GM06990 (cell line): Measurements from ENCODE around the gene EGFL8.
A peak's percentile ranks its signal among the peaks of the same experiment; 100 is the strongest.
"Not testable (repeated sequence)": the region's sequence is repeated elsewhere in the genome, so short reads cannot be mapped to it uniquely, and the experiment has no call there.

Source experiments
- DNase-seq: peaks from one replicate; pipeline ENCODE4 v3.0.0-alpha.2; 2011; ENCODE audit not compliant: insufficient read length; ENCODE audit errors: extremely low read depth
- H3K27me3 ChIP-seq: replicated peaks from 2 replicates; pipeline ENCODE4 v1.6.0; 2011; ENCODE audit warnings: low read length; ENCODE audit not compliant: control insufficient read depth, insufficient read depth
- H3K36me3 ChIP-seq: 2 replicates; pipeline ENCODE4 v1.5.1; 2011; ENCODE audit warnings: low read length; ENCODE audit not compliant: control insufficient read depth, insufficient read depth
- H3K4me3 ChIP-seq: replicated peaks from 2 replicates; pipeline ENCODE4 v1.5.1; 2011; ENCODE audit warnings: low read depth, mild to moderate bottlenecking, control low read depth, low read length
- TF ChIP-seq, protein P1 (sequence below): IDR thresholded peaks from 2 replicates; pipeline ENCODE4 v1.5.1; 2011; ENCODE audit warnings: low read length, control low read depth, mild to moderate bottlenecking, inconsistent platforms; ENCODE audit not compliant: insufficient read depth, poor library complexity, severe bottlenecking

Gene EGFL8

DNA sequence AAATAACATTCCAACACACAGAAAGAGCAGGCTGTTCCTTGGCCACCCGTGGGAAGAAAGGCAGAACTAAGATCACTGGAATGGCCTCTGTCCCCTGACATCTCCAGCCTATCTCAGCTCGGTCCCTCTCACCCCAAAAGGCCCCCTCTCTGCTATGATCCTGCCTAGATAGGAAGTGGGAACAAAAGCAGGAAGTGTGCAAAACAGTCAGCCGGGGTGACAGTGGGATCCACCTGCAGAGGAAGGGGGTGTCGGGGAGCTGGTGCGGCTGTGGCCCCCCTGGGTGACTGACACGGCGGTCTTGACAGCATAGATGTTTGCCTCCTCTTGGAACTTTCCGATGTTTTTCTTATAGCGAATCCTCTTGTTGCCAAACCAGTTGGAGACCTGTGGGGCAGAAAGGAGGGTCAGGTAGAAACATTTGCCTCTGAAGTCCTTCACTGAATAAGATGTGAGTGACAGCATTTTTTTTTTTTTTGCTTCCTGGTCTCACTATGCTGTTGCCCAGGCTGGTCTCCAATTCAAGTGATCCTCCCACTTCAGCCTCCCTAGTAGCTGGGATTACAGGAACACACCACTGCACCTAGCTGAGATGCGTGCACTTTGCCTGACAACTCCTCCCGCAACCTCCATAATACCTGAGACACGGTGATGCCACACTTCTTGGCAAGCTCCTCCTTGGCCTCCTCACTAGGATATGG is 22.8 kb downstream of the EGFL8 start:
- no peaks in the 10 kb centered on the region for H3K27me3 ChIP-seq
- peaks cover 24% of the 10 kb centered on the region for H3K36me3 ChIP-seq
- H3K4me3 ChIP-seq, result no peak overlapping the region
- TF ChIP-seq, protein P1, sequence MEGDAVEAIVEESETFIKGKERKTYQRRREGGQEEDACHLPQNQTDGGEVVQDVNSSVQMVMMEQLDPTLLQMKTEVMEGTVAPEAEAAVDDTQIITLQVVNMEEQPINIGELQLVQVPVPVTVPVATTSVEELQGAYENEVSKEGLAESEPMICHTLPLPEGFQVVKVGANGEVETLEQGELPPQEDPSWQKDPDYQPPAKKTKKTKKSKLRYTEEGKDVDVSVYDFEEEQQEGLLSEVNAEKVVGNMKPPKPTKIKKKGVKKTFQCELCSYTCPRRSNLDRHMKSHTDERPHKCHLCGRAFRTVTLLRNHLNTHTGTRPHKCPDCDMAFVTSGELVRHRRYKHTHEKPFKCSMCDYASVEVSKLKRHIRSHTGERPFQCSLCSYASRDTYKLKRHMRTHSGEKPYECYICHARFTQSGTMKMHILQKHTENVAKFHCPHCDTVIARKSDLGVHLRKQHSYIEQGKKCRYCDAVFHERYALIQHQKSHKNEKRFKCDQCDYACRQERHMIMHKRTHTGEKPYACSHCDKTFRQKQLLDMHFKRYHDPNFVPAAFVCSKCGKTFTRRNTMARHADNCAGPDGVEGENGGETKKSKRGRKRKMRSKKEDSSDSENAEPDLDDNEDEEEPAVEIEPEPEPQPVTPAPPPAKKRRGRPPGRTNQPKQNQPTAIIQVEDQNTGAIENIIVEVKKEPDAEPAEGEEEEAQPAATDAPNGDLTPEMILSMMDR, result no peak
- no peak for DNase-seq

DNA sequence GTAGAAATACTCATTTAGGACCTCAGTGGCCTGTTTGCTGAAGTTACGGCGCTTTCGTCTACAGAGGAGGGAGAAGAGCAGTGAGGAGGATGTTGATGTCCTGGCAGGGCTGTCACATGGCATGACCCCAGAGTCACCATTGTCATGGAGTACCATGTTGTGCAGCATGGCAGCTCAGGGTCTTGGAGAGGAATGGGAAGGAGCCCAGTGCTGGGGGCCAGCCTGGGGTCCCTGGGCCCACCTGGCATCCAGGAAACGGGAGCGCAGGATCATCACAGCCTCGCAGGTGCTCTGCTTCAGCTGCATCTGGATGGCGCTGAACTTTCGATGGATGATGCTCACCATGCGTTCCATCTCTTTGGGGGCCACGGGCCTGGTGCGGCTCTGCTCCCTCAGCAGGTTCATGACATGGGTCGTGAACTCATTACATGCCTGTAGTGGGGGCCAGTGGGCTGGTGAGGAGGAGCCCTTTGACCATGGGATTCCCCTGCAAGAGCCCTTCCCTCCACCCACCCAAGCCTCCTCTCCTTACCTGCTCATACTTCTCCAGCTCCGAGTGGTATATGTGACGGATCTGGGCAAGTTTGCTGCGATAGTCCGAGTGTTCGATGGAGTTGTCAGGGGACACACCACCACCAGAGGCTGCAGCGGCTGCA is 23.5 kb downstream of the EGFL8 start:
- peaks cover 20% of the 10 kb centered on the region for H3K36me3 ChIP-seq
- not testable (repeated sequence) for DNase-seq, H3K27me3 ChIP-seq, H3K4me3 ChIP-seq

DNA sequence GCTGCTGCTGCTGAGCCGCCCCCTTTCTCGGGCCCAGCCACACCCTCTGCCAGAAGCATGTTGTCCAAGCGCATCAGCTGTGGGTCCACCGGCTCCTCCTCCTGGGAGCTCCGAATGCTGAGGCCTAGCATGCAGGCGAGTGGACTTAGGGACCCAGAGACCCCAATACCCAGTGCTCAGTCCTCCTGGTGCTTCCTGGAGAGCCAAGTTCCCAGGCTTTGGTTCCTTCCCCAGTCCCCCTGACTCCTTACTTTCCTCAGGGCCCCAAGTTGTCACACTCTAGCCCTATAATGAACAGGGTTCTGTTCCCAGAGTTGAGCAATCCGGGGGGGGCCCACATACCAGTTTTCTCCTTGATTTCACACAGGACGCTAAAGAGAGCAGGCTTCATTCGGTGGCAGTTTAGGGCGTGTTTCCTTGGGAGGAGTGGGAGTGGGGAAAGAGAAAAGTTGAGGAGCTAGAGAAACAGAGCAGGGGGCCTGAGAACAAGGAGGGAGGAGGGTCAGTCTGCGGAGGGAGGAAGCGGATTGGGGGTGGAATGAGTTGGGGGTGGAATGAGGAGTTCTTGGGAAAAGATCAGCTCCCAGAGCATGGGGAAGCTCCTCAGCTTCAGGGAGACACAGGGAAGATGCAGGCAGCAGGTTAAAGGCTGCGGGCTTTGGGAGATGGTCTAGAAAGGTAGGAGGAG is 24.1 kb downstream of the EGFL8 start:
- TF ChIP-seq, protein P1, result no peak
- no peak for DNase-seq
- Histone ChIP-seq H3K27me3 (no peaks in the 10 kb centered on the region), H3K4me3 (peak overlapping the region; percentile 92), H3K36me3 (peaks cover 15% of the 10 kb centered on the region)

DNA sequence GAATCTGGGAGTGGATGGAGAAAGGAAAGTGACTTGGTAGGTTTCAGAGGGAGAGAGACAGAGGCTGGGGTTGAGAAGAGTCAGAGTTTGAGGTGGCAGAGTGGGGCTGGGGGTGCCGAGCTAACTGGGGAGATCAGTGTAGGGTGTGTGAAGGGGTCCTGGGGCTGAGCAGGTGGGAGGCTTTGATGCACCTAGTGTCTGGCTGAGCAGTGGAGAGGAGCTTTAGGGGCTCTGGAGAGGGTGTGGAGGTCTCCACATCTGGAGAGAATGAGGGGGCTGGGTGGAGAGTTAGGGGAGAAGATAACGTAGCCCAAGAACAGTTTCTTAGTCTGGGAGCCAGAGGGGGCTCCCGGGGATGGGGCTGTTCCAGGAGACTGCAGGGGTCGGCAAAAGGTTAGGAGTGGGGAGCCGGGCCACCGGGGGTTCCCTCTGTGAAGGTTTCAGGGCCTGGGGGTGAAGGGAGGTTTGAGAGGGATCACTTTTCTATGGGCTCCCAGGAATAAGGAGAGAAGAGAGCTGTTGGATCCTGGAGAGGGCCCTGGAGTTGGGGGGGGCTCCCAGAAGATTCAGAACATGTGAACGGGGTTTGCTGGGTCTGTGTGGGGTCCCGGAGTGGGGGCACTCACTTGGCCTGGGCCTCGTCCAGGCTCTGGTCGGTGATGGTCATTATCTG is 24.8 kb downstream of the EGFL8 start:
- H3K4me3 ChIP-seq, result peak overlapping the region; percentile 92
- DNase-seq, result no peak
- peaks cover 12% of the 10 kb centered on the region for H3K36me3 ChIP-seq
- TF ChIP-seq, protein P1, result no peak
- no peaks in the 10 kb centered on the region for H3K27me3 ChIP-seq

DNA sequence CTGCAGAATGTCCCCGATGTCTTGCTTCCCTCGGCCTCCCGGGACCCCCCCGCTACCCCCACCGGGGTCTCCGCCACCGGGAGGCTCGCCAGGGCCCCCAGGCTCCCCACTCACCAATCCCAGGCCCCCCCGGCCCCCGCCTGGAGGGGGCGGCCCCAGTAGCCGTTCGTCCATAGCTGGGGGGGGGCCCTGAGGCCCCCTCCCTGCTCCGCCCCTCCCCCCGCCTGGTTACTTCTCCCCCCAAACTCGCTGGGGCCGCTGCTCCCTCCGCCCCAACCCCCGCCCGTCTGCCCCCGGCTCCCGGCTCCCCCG is 25.3 kb downstream of the EGFL8 start:
- H3K36me3 ChIP-seq, result peaks cover 12% of the 10 kb centered on the region
- no peak for DNase-seq

More for the DNA sequence above, 25.3 kb downstream of the EGFL8 start:
- TF ChIP-seq, protein P1, result no peak
- Histone ChIP-seq H3K4me3 (peak overlapping the region; percentile 92), H3K27me3 (no peaks in the 10 kb centered on the region)
